Spleen (tissue), 7 donors: Measurements from ENCODE around the gene PCNX1.

Experiments
- CTCF ChIP-seq, 11 experiments: fragments of 200-600 bp in 7 of 11; fragments of 450-650 bp in 4 of 11; sonication (generic) in 4 of 11; IDR thresholded peaks in 8 of 11; conservative IDR thresholded peaks in 3 of 11; 1 replicate in 7 of 11; 2 replicates in 4 of 11; pipeline versions ENCODE4 v1.4.0 to v1.8.0; 2016 to 2021; ENCODE audit warnings: antibody characterized with exemption in 11 of 11, inconsistent platforms in 4 of 11, mild to moderate bottlenecking in 1 of 11
- POLR2A ChIP-seq, 3 donors: fragments of 450-650 bp; IDR thresholded peaks; one replicate each; pipeline ENCODE4 v1.5.1; 2017; ENCODE audit warnings: antibody characterized with exemption in 3 of 3, mild to moderate bottlenecking in 1 of 3
- donor health status: DM: no; HTN: no; CAD: no; lungs with moderate emphysema.
- donor health status: DM: no; HTN: no; CAD: no.
- donor health status: DM: no; HTN: no; CAD: no.

- TF ChIP-seq CTCF (IDR thresholded peaks at IDR 0.05 in 8 of 11, conservative IDR thresholded peaks at IDR 0.05 in 3 of 11) (no peak), POLR2A (IDR thresholded peaks at IDR 0.05) (no peak)
Observed at GRCh38 chr14:70988452-70988851, 81.2 kb downstream of the PCNX1 start.
